GM13977 (cell line): ENCODE results near the gene ABI3.
A peak's percentile ranks its signal among the peaks of the same experiment; 100 is the strongest.
"Not testable (repeated sequence)": the region's sequence is repeated elsewhere in the genome, so short reads cannot be mapped to it uniquely, and the experiment has no call there.

Experiments
- DNase-seq: peaks from one replicate; pipeline ENCODE4 v3.0.0; 2012; ENCODE audit warnings: low spot score
- in situ Hi-C: fragments of 300-500 bp; cut with MboI; formaldehyde crosslinking; loops from one replicate; pipeline ENCODE4 v1.12.0; 2022; ENCODE audit warnings: low sequenced_read_pairs, low pct_unique_long_range_greater_than_20kb, mixed read lengths, inconsistent platforms; ENCODE audit not compliant: unreplicated experiment
- TF ChIP-seq, protein P1 (sequence below): IDR thresholded peaks from 2 replicates; pipeline ENCODE4 v1.5.1; 2012; ENCODE audit warnings: mild to moderate bottlenecking, control low read depth; ENCODE audit not compliant: insufficient read depth; ENCODE audit errors: extremely low read depth, missing control alignments

The ABI3 gene, protein sequence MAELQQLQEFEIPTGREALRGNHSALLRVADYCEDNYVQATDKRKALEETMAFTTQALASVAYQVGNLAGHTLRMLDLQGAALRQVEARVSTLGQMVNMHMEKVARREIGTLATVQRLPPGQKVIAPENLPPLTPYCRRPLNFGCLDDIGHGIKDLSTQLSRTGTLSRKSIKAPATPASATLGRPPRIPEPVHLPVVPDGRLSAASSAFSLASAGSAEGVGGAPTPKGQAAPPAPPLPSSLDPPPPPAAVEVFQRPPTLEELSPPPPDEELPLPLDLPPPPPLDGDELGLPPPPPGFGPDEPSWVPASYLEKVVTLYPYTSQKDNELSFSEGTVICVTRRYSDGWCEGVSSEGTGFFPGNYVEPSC

DNA sequence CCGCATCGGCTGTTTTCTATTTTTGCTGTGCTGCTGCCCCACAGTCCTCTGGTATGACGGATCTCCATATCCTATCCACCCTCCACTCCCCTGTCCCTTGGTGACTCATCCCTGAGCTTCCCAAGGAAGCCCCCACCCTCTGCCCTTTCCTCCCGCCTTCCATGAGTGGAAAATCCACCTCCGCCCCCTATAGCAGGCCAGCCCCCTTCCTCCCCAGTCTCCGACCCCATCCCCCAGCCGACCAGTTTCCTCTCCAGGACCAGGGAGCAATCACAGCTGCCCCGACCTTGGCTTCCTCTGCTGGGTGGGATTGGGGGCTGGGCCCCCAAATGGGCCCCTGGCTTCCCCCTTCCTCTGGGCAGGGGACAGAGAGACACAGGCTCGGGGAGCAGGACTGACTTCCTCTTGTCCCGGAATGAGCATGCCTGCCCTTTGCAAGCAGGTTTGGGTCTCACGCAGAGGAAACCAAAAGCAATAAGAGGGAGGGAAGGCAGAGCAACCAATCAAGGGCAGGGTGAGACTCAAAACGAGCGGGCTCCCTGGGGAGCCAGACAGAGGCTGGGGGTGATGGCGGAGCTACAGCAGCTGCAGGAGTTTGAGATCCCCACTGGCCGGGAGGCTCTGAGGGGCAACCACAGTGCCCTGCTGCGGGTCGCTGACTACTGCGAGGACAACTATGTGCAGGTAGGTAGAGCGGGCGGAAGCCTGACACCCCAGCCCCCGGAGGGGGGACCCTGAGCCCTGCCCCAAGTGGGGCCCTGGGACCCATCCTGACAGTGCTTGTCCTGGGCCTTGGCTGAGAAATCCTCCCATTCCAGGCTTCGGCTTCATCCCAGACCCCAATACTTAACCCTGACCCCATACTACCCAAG lies at the start of gene ABI3, which contains the start of gene GNGT2:
TSS of gene ABI3 (plus strand) at position 550 of the 872 bp plus-strand sequence. CDS start at position 568, 18 bp downstream.
TSS of gene GNGT2 (minus strand) at position 417 of the 872 bp plus-strand sequence. CDS start 3,152 bp downstream, outside the sequence.
- peak; percentile 90 for DNase-seq
- in situ Hi-C loops, result no loop called here
- TF ChIP-seq, protein P1, sequence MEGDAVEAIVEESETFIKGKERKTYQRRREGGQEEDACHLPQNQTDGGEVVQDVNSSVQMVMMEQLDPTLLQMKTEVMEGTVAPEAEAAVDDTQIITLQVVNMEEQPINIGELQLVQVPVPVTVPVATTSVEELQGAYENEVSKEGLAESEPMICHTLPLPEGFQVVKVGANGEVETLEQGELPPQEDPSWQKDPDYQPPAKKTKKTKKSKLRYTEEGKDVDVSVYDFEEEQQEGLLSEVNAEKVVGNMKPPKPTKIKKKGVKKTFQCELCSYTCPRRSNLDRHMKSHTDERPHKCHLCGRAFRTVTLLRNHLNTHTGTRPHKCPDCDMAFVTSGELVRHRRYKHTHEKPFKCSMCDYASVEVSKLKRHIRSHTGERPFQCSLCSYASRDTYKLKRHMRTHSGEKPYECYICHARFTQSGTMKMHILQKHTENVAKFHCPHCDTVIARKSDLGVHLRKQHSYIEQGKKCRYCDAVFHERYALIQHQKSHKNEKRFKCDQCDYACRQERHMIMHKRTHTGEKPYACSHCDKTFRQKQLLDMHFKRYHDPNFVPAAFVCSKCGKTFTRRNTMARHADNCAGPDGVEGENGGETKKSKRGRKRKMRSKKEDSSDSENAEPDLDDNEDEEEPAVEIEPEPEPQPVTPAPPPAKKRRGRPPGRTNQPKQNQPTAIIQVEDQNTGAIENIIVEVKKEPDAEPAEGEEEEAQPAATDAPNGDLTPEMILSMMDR, result no peak

DNA sequence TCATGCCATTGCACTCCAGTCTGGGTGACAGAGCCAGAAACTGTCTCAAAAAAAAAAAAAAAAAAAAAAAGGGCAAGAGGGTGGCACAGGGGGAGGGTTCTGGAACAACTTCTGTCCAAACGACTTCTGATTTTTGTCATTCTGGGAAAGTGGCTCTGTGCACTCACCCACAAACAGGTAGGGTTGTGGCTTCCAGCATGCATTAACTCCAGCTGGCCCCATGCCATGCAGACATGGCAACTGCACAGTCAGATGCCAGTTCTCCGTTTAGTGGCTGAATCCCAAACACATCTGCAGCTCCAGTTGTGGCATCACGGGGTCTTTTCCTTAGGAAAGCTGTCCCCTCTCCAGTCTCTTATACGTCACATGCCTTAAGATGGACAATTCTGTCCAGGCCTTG lies 47.6 kb upstream of the ABI3 start:
- in situ Hi-C loops, result no loop called here
- peak; percentile 2 for DNase-seq
- TF ChIP-seq, protein P1, result no peak

DNA sequence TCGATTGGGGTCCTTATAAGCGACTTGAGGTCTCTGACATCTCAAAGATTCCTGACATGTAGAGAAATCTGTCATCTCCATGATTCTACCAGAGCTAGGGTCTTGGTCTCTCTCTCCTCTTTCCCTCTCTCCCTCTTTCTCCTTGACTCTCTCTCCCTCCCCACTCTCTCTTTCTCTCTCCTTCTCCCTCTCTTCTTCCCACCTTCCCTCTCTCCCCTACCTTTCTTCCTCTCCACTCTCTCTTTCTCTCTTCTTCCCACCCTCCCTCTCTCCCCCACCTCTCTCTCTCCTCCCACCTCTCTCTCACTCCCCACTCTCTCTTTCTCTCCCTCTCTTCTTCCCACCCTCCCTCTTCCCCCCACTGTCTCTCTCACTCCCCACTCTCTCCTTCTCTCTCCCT lies 45.4 kb upstream of the ABI3 start:
- in situ Hi-C loops, result no loop called here
- TF ChIP-seq, protein P1, result no peak
- no peak for DNase-seq

DNA sequence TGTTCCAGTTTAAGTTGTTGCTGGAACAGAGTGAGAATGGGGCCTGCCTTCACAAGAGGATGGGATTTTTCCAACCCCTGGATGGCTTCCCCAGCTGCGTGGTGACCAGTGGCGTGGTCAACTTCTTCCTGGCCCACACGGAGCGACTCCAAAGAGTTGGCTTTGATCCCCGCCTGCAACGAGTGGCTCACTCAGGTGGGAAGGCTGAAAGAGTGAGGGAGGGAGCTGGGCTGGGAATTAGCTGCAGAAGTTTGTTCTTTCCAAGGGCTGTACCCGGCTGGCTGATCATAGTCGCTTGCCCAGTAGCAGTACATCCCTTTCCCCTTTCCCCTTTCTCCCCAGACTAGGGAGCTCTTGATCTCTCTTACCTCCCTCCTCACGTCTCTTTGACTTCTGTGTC lies 41.8 kb upstream of the ABI3 start:
- TF ChIP-seq, protein P1, result no peak
- in situ Hi-C loops, result no loop called here
- no peak for DNase-seq

DNA sequence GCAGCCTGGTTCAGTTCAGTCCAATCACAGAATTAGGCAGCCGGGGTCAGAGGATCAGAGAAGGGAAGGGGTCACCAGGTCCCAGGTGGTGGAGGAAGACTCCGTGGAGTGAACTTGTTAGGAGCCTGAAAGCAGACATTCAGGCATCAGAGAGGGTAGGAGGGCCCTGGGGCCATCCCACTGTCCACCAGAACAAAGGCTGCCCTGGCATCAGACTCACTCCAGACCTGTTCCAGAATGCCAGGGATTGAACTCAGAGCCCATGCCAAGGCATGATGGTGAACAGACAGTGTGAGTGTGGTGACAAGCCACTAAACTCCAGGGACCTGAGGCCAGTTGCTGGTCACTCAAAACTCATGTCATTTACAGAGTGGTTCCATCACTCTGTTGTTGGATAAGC lies 40.3 kb upstream of the ABI3 start:
- TF ChIP-seq, protein P1, result no peak
- no peak for DNase-seq
- in situ Hi-C loops, result no loop called here

DNA sequence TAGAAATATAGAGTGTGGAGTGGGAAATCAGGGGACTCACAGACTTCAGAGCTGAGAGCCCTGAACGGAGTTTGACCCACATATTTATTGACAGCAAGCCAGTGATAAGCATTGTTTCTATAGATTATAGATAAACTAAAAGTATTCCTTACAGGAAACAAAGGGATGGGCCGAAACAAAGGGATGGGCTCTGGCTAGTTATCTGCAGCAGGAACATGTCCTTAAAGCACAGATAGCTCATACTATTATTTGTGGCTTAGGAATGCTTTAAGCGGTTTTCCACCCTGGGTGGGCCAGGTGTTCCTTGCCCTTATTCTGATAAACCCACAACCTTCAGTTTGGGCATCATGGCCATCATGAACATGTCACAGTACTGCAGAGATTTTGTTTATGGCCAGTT lies 39.8 kb upstream of the ABI3 start:
- in situ Hi-C loops, DNase-seq: not testable (repeated sequence)

DNA sequence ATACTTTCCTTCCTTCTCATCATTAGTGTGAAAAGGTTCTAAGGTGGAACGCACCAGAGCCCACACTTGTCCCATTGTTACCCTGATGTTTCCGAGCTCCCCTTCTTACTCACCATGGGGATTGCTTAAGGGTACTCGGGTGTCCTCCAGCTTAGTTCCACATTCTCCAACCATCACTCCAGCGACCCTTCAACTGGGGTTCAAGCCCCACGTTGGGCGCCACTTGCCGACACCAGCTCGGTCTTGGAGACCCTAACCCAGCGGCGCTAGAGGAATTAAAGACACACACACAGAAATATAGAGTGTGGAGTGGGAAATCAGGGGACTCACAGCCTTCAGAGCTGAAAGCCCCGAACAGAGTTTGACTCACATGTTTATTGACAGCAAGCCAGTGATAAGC lies 34.5 kb upstream of the ABI3 start:
- DNase-seq, in situ Hi-C loops: not testable (repeated sequence)
